Osteoblast (primary cell): ENCODE data around the gene BARX2. TPM values are rescaled to one million over a fixed set of nuclear protein-coding genes. Genes with fewer than 3 reads are reported as not detected.

ENCODE experiments used
- DNase-seq: peaks from one replicate; pipeline ENCODE4 v3.0.0; 2011; ENCODE audit warnings: low spot score, mixed read lengths; ENCODE audit not compliant: insufficient read length; ENCODE audit errors: missing footprints
- H2AFZ ChIP-seq: 2 replicates; pipeline ENCODE4 v1.6.0; 2011; ENCODE audit warnings: mild to moderate bottlenecking, low read length
- H3K27ac ChIP-seq: 2 replicates; pipeline ENCODE4 v1.5.1; 2011; ENCODE audit warnings: mild to moderate bottlenecking, low read depth, low read length, moderate library complexity
- H3K27me3 ChIP-seq: 2 replicates; pipeline ENCODE4 v1.6.0; 2012; ENCODE audit warnings: mild to moderate bottlenecking, control low read depth, inconsistent platforms, low read length, moderate library complexity; ENCODE audit not compliant: insufficient read depth
- H3K36me3 ChIP-seq: 2 replicates; pipeline ENCODE4 v1.5.1; 2011; ENCODE audit warnings: mild to moderate bottlenecking, low read length, control low read depth, moderate library complexity; ENCODE audit not compliant: insufficient read depth
- H3K4me1 ChIP-seq: 2 replicates; pipeline ENCODE4 v1.5.1; 2011; ENCODE audit warnings: mild to moderate bottlenecking, low read length, control low read depth, moderate library complexity; ENCODE audit not compliant: insufficient read depth
- H3K4me2 ChIP-seq: 2 replicates; pipeline ENCODE4 v1.6.0; 2011; ENCODE audit warnings: mild to moderate bottlenecking, low read length; ENCODE audit not compliant: insufficient read depth
- H3K4me3 ChIP-seq: fragments of 200-600 bp; sonication (generic); 3 replicates; pipeline ENCODE4 v1.5.1; 2012; ENCODE audit warnings: mild to moderate bottlenecking, low read length, inconsistent platforms; ENCODE audit not compliant: insufficient read depth
- H3K79me2 ChIP-seq: 2 replicates; pipeline ENCODE4 v1.6.0; 2012; ENCODE audit warnings: mild to moderate bottlenecking, low read length, control low read depth, inconsistent platforms; ENCODE audit not compliant: insufficient read depth
- H3K9me3 ChIP-seq: 2 replicates; pipeline ENCODE4 v1.5.1; 2011; ENCODE audit warnings: low read depth, low read length, control low read depth
- H4K20me1 ChIP-seq: 2 replicates; pipeline ENCODE4 v1.6.0; 2012; ENCODE audit warnings: mild to moderate bottlenecking, low read length, control low read depth; ENCODE audit not compliant: insufficient read depth
- total RNA-seq: library from RNA; depleted of rRNA; stranded (reverse); fragments of >200 nt; gene quantifications from 2 replicates; pipeline ENCODE4 v1.2.3, GENCODE V29; 2012
- TF ChIP-seq, protein P1 (sequence below): IDR thresholded peaks from 2 replicates; pipeline ENCODE4 v1.5.1; 2011; ENCODE audit warnings: mild to moderate bottlenecking, low read depth, low read length, moderate library complexity; ENCODE audit errors: extremely low read depth

Gene BARX2
- total RNA-seq, 1 donor, result not detected

DNA sequence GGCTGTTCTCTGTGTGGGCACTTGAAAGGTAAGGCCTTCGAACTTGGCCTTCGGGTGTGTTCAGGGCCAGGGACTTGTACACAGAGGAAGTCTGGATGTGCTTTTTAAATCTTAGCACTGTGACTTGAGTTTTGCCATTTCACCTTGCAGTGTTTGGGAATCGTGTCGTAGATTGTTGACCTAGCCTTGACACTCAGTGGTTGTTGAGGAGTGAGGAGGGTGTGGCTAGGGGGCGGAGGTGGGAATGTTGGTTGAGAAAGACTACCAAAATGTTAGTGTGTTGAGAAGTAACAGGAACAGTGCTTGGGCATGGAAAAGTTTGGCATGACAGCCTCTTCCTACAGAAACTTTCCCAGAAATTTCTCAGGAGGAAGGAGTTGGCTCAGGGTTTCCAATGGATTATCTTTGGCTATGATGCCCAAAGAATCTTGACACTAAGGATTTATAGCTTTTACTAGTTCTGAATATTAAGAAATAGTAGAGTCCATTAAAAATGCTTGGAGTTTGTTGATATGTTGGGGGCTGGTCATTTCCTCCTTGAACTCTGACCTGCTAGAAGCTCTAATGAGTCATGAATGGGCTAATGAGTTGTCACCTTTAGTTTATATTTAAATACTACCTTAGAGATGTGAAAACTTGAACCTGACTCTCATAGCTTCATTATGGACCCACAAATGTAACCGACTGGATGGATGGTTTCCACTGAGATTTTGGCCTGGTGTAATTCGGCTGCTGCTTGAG lies 40.6 kb downstream of the BARX2 start:
- no peaks in the 10 kb centered on the region for H3K27me3 ChIP-seq
- no peak for DNase-seq
- H3K4me2 ChIP-seq, result no peak overlapping the region
- TF ChIP-seq, protein P1, sequence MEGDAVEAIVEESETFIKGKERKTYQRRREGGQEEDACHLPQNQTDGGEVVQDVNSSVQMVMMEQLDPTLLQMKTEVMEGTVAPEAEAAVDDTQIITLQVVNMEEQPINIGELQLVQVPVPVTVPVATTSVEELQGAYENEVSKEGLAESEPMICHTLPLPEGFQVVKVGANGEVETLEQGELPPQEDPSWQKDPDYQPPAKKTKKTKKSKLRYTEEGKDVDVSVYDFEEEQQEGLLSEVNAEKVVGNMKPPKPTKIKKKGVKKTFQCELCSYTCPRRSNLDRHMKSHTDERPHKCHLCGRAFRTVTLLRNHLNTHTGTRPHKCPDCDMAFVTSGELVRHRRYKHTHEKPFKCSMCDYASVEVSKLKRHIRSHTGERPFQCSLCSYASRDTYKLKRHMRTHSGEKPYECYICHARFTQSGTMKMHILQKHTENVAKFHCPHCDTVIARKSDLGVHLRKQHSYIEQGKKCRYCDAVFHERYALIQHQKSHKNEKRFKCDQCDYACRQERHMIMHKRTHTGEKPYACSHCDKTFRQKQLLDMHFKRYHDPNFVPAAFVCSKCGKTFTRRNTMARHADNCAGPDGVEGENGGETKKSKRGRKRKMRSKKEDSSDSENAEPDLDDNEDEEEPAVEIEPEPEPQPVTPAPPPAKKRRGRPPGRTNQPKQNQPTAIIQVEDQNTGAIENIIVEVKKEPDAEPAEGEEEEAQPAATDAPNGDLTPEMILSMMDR, result no peak
- no peaks in the 10 kb centered on the region for H4K20me1 ChIP-seq
- no peak overlapping the region for H3K27ac ChIP-seq
- no peaks in the 10 kb centered on the region for H3K9me3 ChIP-seq
- H3K79me2 ChIP-seq, result no peaks in the 10 kb centered on the region
- no peak overlapping the region for H2AFZ ChIP-seq
- H3K4me3 ChIP-seq, result no peak overlapping the region
- no peaks in the 10 kb centered on the region for H3K36me3 ChIP-seq
- H3K4me1 ChIP-seq, result no peaks in the 10 kb centered on the region

DNA sequence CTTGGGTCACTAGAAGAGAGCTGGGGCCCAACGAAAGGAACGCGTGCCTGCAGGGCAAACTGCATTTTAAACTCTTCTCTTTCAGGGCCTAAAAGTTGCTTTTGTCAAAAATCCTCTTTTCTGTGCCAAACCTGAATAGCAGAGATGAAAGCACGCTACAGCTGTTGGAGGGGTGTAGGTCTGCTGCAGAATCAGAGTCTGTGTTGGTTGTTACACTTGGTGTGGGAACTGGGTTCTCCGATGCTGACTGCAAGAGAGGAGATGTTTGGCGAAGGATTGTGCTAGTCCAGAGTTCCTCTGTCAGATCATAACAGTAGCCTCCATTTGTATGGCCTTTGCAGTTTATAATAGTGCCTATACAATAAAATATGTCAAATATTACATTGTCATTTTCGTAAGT lies 41.8 kb downstream of the BARX2 start:
- H3K36me3 ChIP-seq, result no peaks in the 10 kb centered on the region
- TF ChIP-seq, protein P1, result no peak
- H2AFZ ChIP-seq, result no peak overlapping the region
- H3K27ac ChIP-seq, result no peak overlapping the region
- no peak overlapping the region for H3K4me2 ChIP-seq
- H3K4me3 ChIP-seq, result no peak overlapping the region
- no peaks in the 10 kb centered on the region for H3K4me1 ChIP-seq
- H3K79me2 ChIP-seq, result no peaks in the 10 kb centered on the region
- H3K9me3 ChIP-seq, result no peaks in the 10 kb centered on the region
- no peaks in the 10 kb centered on the region for H3K27me3 ChIP-seq
- H4K20me1 ChIP-seq, result no peaks in the 10 kb centered on the region
- no peak for DNase-seq

DNA sequence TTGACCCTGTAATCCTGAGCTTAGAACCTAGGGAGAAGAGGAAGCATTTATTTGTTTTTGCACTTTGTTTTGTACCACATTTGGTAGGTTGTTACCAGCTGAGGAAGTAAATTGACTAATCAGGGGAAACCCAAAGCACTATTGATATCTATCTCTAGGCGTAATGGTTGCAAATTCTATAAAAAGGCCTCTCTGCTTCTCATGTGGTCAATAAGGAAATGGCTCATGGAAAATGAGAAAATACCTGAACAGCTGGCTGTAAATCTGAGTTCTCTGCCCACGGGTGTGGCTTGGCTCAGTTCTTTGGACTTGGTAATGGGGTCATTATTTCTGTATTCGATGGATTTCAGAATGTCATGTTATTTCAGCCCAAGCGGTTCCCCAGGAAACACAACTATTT lies 42.4 kb downstream of the BARX2 start:
- no peak for DNase-seq
- Histone ChIP-seq H2AFZ (no peak overlapping the region), H3K4me1 (no peaks in the 10 kb centered on the region), H3K79me2 (no peaks in the 10 kb centered on the region), H3K4me3 (no peak overlapping the region), H3K4me2 (no peak overlapping the region), H3K9me3 (no peaks in the 10 kb centered on the region), H3K36me3 (no peaks in the 10 kb centered on the region), H3K27ac (no peak overlapping the region), H3K27me3 (no peaks in the 10 kb centered on the region), H4K20me1 (no peaks in the 10 kb centered on the region)
- TF ChIP-seq, protein P1, result no peak

DNA sequence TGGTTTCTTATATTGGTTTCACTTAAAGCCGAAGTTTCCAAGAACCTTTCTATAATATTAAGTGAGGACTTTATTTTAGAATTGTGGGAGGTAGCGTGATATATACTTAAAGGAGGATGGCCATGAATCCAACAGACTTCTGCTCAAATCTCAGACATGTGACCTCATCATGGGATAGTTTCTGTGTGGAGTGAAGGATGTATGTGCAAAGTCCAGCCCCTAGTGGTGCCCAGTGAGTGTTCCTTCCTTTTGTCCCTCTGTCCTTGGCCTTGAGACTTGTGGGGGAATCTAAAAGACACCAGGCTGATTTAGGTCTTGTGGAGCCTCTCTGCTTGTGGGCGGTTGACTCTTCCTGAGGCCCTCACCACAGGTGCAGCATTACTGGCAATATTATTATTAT lies 43.7 kb downstream of the BARX2 start:
- no peaks in the 10 kb centered on the region for H3K4me1 ChIP-seq
- H2AFZ ChIP-seq, result no peak overlapping the region
- no peak overlapping the region for H3K4me3 ChIP-seq
- no peaks in the 10 kb centered on the region for H4K20me1 ChIP-seq
- H3K4me2 ChIP-seq, result no peak overlapping the region
- no peak for DNase-seq
- H3K9me3 ChIP-seq, result no peaks in the 10 kb centered on the region
- no peaks in the 10 kb centered on the region for H3K27me3 ChIP-seq
- TF ChIP-seq, protein P1, result no peak
- H3K79me2 ChIP-seq, result no peaks in the 10 kb centered on the region
- no peak overlapping the region for H3K27ac ChIP-seq
- no peaks in the 10 kb centered on the region for H3K36me3 ChIP-seq
